ENCODE measurements around the gene SHISA7. TPM values are rescaled to one million over a fixed set of nuclear protein-coding genes. Genes with fewer than 3 reads are reported as not detected.
"Not testable (repeated sequence)": the region's sequence is repeated elsewhere in the genome, so short reads cannot be mapped to it uniquely, and the experiment has no call there.

The SHISA7 gene
- total and polyA plus RNA-seq, 10 donors, result 0.03 to 0.27 TPM; not detected in 8

- intact Hi-C loops (cut with DNase I; ENCODE audit: low total_unique reads), result no loop called here
- no peaks in the 10 kb centered on the region for H3K9me3 ChIP-seq
- TF ChIP-seq, protein P1, sequence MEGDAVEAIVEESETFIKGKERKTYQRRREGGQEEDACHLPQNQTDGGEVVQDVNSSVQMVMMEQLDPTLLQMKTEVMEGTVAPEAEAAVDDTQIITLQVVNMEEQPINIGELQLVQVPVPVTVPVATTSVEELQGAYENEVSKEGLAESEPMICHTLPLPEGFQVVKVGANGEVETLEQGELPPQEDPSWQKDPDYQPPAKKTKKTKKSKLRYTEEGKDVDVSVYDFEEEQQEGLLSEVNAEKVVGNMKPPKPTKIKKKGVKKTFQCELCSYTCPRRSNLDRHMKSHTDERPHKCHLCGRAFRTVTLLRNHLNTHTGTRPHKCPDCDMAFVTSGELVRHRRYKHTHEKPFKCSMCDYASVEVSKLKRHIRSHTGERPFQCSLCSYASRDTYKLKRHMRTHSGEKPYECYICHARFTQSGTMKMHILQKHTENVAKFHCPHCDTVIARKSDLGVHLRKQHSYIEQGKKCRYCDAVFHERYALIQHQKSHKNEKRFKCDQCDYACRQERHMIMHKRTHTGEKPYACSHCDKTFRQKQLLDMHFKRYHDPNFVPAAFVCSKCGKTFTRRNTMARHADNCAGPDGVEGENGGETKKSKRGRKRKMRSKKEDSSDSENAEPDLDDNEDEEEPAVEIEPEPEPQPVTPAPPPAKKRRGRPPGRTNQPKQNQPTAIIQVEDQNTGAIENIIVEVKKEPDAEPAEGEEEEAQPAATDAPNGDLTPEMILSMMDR (IDR thresholded peaks at IDR 0.05 in 8 of 11, conservative IDR thresholded peaks at IDR 0.05 in 3 of 11), result no peak
- TF ChIP-seq POLR2A (IDR thresholded peaks at IDR 0.05), result no peak
- no peak for TF ChIP-seq POLR2AphosphoS5 (IDR thresholded peaks at IDR 0.05)
- DNase-seq, result no peak
- H3K4me1 ChIP-seq, result no peaks in the 10 kb centered on the region
- H3K27me3 ChIP-seq (replicated peaks in 1 of 7), result peaks cover 5 to 88% (median 39%) of the 10 kb centered on the region in 7 donors
- no peaks in the 10 kb centered on the region for H3K36me3 ChIP-seq
- H3K4me3 ChIP-seq, result no peak overlapping the region
- 86 to 100% (median 92%) methylated on average over 1 of the region's 1 CpG for WGBS, 5 donors
- H3K27ac ChIP-seq, result no peak overlapping the region
Observed at GRCh38 chr19:55431183-55431582, 11.9 kb downstream of the SHISA7 start.

GRCh38 chr19:55426042-55426441 lies 17.1 kb downstream of the SHISA7 start:
- 69 to 87% (median 74%) methylated on average over 2 of the region's 2 CpGs for WGBS, 5 donors
- H3K27me3 ChIP-seq (replicated peaks in 1 of 7), result peaks cover 0 to 65% (median 14%) of the 10 kb centered on the region in 7 donors
- no peak overlapping the region for H3K4me3 ChIP-seq
- intact Hi-C loops (cut with DNase I; ENCODE audit: low total_unique reads), result no loop called here
- peaks cover 0 to 8% (median 0%) of the 10 kb centered on the region in 6 donors for H3K4me1 ChIP-seq
- H3K27ac ChIP-seq, result no peak overlapping the region
- no peaks in the 10 kb centered on the region for H3K9me3 ChIP-seq
- TF ChIP-seq, protein P1 (IDR thresholded peaks at IDR 0.05 in 8 of 11, conservative IDR thresholded peaks at IDR 0.05 in 3 of 11), result no peak
- TF ChIP-seq POLR2AphosphoS5 (IDR thresholded peaks at IDR 0.05), result no peak
- TF ChIP-seq POLR2A (IDR thresholded peaks at IDR 0.05), result no peak
- no peak for DNase-seq
- H3K36me3 ChIP-seq, result no peaks in the 10 kb centered on the region

- peaks cover 0 to 53% (median 10%) of the 10 kb centered on the region in 7 donors for H3K27me3 ChIP-seq (replicated peaks in 1 of 7)
- no peaks in the 10 kb centered on the region for H3K9me3 ChIP-seq
- intact Hi-C loops (cut with DNase I; ENCODE audit: low total_unique reads), result no loop called here
- peaks cover 0 to 12% (median 0%) of the 10 kb centered on the region in 6 donors for H3K4me1 ChIP-seq
- no peak for DNase-seq
- H3K27ac ChIP-seq, result no peak overlapping the region
- no peak overlapping the region for H3K4me3 ChIP-seq
- TF ChIP-seq POLR2AphosphoS5 (IDR thresholded peaks at IDR 0.05), result no peak
- TF ChIP-seq, protein P1 (IDR thresholded peaks at IDR 0.05 in 8 of 11, conservative IDR thresholded peaks at IDR 0.05 in 3 of 11), result no peak
- TF ChIP-seq POLR2A (IDR thresholded peaks at IDR 0.05), result no peak
- 83 to 100% (median 89%) methylated on average over 3 of the region's 3 CpGs for WGBS, 5 donors
- H3K36me3 ChIP-seq, result no peaks in the 10 kb centered on the region
Observed at GRCh38 chr19:55424518-55424917, 18.6 kb downstream of the SHISA7 start.

GRCh38 chr19:55423225-55424005 lies 19.7 kb downstream of the SHISA7 start:
- no peak for DNase-seq
- WGBS, 5 donors, result 80 to 89% (median 85%) methylated on average over 13 of the region's 13 CpGs
- no peak overlapping the region for H3K4me3 ChIP-seq

DNA sequence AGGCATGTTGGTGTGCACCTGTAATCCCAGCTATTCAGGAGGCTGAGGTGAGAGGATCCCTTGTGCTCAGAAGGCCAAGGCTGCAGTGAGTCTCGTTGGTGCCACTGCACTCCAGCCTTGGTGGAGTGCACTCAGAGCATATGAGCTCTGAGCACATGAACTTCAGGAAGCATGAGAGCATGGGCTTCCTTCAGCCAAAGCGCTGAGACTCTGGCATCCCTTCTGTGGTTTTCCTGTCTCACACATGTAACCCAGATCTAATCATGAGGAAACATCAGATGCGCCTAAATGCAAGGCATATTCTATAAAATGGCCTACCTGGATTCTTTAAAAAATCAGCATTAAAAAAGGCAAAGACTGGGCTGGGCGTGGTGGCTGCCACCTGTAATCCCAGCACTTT lies 21.8 kb downstream of the SHISA7 start:
- DNase-seq; H3K4me3 ChIP-seq; H3K9me3 ChIP-seq; H3K36me3 ChIP-seq; intact Hi-C loops (cut with DNase I; ENCODE audit: low total_unique reads); H3K27ac ChIP-seq: not testable (repeated sequence)
- Histone ChIP-seq H3K27me3 (replicated peaks in 1 of 7) (peaks cover 0 to 45% (median 0%) of the 10 kb centered on the region in 7 donors), H3K4me1 (peaks cover 0 to 17% (median 0%) of the 10 kb centered on the region in 6 donors)
- 9 to 37% (median 18%) methylated on average over 3 to 4 of the region's 4 CpGs for WGBS, 5 donors

More at GRCh38 chr19:55423225-55424005, 19.7 kb downstream of the SHISA7 start:
- Histone ChIP-seq H3K4me1 (peaks cover 0 to 12% (median 0%) of the 10 kb centered on the region in 6 donors), H3K27ac (no peak overlapping the region), H3K9me3 (no peaks in the 10 kb centered on the region), H3K36me3 (no peaks in the 10 kb centered on the region), H3K27me3 (replicated peaks in 1 of 7) (peaks cover 0 to 53% (median 1%) of the 10 kb centered on the region in 7 donors)
- no peak for TF ChIP-seq POLR2A (IDR thresholded peaks at IDR 0.05)
- no peak for TF ChIP-seq POLR2AphosphoS5 (IDR thresholded peaks at IDR 0.05)
- TF ChIP-seq, protein P1 (IDR thresholded peaks at IDR 0.05 in 8 of 11, conservative IDR thresholded peaks at IDR 0.05 in 3 of 11), result no peak
- intact Hi-C loops (cut with DNase I; ENCODE audit: low total_unique reads), result no loop called here

All from spleen (tissue), 11 donors.